SU-DHL-6 (cell line): ENCODE measurements around the gene SLC25A23.

ENCODE experiments used
- EZH2phosphoT487 ChIP-seq: fragments of 200-600 bp; sonication (generic), shearing (Covaris generic); conservative IDR thresholded peaks from 2 replicates; pipeline ENCODE4 v1.6.1; 2018; ENCODE audit warnings: mild to moderate bottlenecking, antibody characterized with exemption, low read length, moderate library complexity, mixed read lengths
- TF ChIP-seq, protein P1 (sequence below): fragments of 200-600 bp; sonication (generic); IDR thresholded peaks from one replicate; pipeline ENCODE4 v1.5.1; 2017; ENCODE audit warnings: antibody characterized with exemption, mild to moderate bottlenecking, low read length, moderate library complexity; ENCODE audit not compliant: insufficient read depth, poor library complexity, severe bottlenecking

DNA sequence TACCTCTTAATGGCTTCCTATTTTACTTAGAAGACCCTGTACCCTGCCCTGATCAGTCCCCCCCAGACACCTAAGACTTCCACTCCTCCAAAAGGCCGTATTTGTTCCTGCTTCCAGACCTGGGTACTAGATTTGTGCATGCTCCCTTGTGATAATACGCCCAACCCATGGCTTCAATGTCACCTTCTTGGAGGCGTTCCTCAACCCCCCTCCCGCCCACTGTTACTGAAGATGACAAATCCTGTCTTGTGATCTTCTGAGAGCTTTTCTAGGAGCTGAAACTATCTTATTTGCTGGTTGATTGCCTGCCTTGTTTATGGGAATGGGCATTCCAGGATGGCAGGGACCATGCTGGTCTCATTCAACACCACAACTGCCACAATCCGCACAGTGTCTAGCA lies 9.4 kb downstream of the SLC25A23 start:
- TF ChIP-seq, protein P1, sequence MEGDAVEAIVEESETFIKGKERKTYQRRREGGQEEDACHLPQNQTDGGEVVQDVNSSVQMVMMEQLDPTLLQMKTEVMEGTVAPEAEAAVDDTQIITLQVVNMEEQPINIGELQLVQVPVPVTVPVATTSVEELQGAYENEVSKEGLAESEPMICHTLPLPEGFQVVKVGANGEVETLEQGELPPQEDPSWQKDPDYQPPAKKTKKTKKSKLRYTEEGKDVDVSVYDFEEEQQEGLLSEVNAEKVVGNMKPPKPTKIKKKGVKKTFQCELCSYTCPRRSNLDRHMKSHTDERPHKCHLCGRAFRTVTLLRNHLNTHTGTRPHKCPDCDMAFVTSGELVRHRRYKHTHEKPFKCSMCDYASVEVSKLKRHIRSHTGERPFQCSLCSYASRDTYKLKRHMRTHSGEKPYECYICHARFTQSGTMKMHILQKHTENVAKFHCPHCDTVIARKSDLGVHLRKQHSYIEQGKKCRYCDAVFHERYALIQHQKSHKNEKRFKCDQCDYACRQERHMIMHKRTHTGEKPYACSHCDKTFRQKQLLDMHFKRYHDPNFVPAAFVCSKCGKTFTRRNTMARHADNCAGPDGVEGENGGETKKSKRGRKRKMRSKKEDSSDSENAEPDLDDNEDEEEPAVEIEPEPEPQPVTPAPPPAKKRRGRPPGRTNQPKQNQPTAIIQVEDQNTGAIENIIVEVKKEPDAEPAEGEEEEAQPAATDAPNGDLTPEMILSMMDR = no peak
- no peak for TF ChIP-seq EZH2phosphoT487
